22Rv1 (cell line): Measurements from ENCODE around the gene STAB1.

Experiments
- ZFX ChIP-seq: fragments of 450-650 bp; IDR thresholded peaks from 2 replicates; pipeline ENCODE4 v1.6.1; 2017; ENCODE audit warnings: antibody characterized with exemption, borderline replicate concordance
- TF ChIP-seq, protein P1 (sequence below): fragments of 450-650 bp; IDR thresholded peaks from 2 replicates; pipeline ENCODE4 v1.5.1; 2017; ENCODE audit warnings: mild to moderate bottlenecking

GRCh38 chr3:52514576-52514975 is 19.4 kb downstream of the STAB1 start:
- TF ChIP-seq, protein P1, sequence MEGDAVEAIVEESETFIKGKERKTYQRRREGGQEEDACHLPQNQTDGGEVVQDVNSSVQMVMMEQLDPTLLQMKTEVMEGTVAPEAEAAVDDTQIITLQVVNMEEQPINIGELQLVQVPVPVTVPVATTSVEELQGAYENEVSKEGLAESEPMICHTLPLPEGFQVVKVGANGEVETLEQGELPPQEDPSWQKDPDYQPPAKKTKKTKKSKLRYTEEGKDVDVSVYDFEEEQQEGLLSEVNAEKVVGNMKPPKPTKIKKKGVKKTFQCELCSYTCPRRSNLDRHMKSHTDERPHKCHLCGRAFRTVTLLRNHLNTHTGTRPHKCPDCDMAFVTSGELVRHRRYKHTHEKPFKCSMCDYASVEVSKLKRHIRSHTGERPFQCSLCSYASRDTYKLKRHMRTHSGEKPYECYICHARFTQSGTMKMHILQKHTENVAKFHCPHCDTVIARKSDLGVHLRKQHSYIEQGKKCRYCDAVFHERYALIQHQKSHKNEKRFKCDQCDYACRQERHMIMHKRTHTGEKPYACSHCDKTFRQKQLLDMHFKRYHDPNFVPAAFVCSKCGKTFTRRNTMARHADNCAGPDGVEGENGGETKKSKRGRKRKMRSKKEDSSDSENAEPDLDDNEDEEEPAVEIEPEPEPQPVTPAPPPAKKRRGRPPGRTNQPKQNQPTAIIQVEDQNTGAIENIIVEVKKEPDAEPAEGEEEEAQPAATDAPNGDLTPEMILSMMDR, result no peak
- TF ChIP-seq ZFX, result no peak
